Stimulated activated naive CD4-positive, alpha-beta T cell (primary cell): Measurements from ENCODE around the gene STT3B.
"Not testable (repeated sequence)": the region's sequence is repeated elsewhere in the genome, so short reads cannot be mapped to it uniquely, and the experiment has no call there.

Source experiments
- DNase-seq, 6 experiments: peaks; one replicate each; lab custom pipeline; 2025; lab: John Stamatoyannopoulos, UW

STT3B gene

GRCh38 chr3:31600431-31600830 is 67.7 kb downstream of the STT3B start:
- no peak for DNase-seq

GRCh38 chr3:31605333-31605732 is 72.6 kb downstream of the STT3B start:
- not testable (repeated sequence) for DNase-seq

GRCh38 chr3:31606453-31606852 is 73.7 kb downstream of the STT3B start:
- DNase-seq: peak in 1 of 6 experiments; percentile 3

- DNase-seq: peak in 1 of 6 experiments; percentile 5
Measured at GRCh38 chr3:31610700-31611275, 78.1 kb downstream of the STT3B start.

GRCh38 chr3:31613177-31613576 is 80.5 kb downstream of the STT3B start:
- DNase-seq: no peak

GRCh38 chr3:31613654-31614053 is 80.9 kb downstream of the STT3B start:
- DNase-seq: no peak

GRCh38 chr3:31614162-31614921 is 81.6 kb downstream of the STT3B start:
- no peak for DNase-seq

- no peak for DNase-seq
Measured at GRCh38 chr3:31615071-31615875, 82.5 kb downstream of the STT3B start.

GRCh38 chr3:31616711-31617110 is 84.0 kb downstream of the STT3B start:
- no peak for DNase-seq

- no peak for DNase-seq
Measured at GRCh38 chr3:31620656-31621055, 87.9 kb downstream of the STT3B start.

- DNase-seq: no peak
Measured at GRCh38 chr3:31621314-31621713, 88.6 kb downstream of the STT3B start.

GRCh38 chr3:31622636-31623288 is 90.0 kb downstream of the STT3B start:
- DNase-seq: no peak

GRCh38 chr3:31624083-31624709 is 91.5 kb downstream of the STT3B start:
- DNase-seq: no peak

GRCh38 chr3:31625358-31625757 is 92.6 kb downstream of the STT3B start:
- DNase-seq: no peak

GRCh38 chr3:31629054-31629453 is 96.3 kb downstream of the STT3B start:
- DNase-seq: no peak

GRCh38 chr3:31634476-31634875 is 101.8 kb downstream of the STT3B start:
- DNase-seq: no peak

GRCh38 chr3:31635545-31635944 is 102.8 kb downstream of the STT3B start:
- DNase-seq: no peak

- no peak for DNase-seq
Measured at GRCh38 chr3:31636049-31636448, 103.3 kb downstream of the STT3B start.

- DNase-seq: peak in 3 of 6 experiments; percentile 11 to 18 (median 13)
Measured at GRCh38 chr3:31636694-31637442, 104.1 kb downstream of the STT3B start.

GRCh38 chr3:31639828-31640227 is 107.1 kb downstream of the STT3B start:
- no peak for DNase-seq

- no peak for DNase-seq
Measured at GRCh38 chr3:31645256-31645655, 112.5 kb downstream of the STT3B start.
